IMR-90 (cell line): ENCODE measurements around the gene TSPAN3. TPM values are rescaled to one million over a fixed set of nuclear protein-coding genes. Genes with fewer than 3 reads are reported as not detected.

Source experiments
- ATAC-seq: fragments of 200-7000 bp; cut with Tn5 transposase; 2 replicates; pipeline ENCODE4 v1.9.1; 2020; ENCODE audit warnings: low read depth, mild to moderate bottlenecking, moderate library complexity
- BruUV-seq: library from RNA; stranded (reverse); fragments of 400-500 nt; replicated peaks from 2 replicates; lab custom pipeline; 2021; lab: Mats Ljungman, UMichigan
- CTCF ChIA-PET: fragments of 300-600 bp; formaldehyde crosslinking; extraction: SDS; loops from one replicate; lab custom pipeline; 2021; ENCODE audit warnings: antibody characterized with exemption; lab: Yijun Ruan, JAX
- POLR2A ChIA-PET: fragments of 300-600 bp; sonication (Branson Sonifier 250); formaldehyde crosslinking; loops from one replicate; lab custom pipeline; 2022; ENCODE audit warnings: antibody characterized with exemption; ENCODE audit not compliant: unreplicated experiment; lab: Charles Lee
- DNase-seq: peaks from one replicate; pipeline ENCODE4 v3.0.0; 2013
- H2AFZ ChIP-seq: replicated peaks from 2 replicates; pipeline ENCODE3; 2013; ENCODE audit warnings: low read length, mild to moderate bottlenecking; ENCODE audit not compliant: poor library complexity
- H2AK5ac ChIP-seq: 2 replicates; pipeline ENCODE4 v1.6.1; 2013; ENCODE audit warnings: low read depth, low read length, inconsistent platforms
- H2AK9ac ChIP-seq: replicated peaks from 2 replicates; pipeline ENCODE3; 2013; ENCODE audit warnings: mild to moderate bottlenecking, low read depth, low read length, moderate library complexity; ENCODE audit not compliant: poor library complexity
- H2BK120ac ChIP-seq: 2 replicates; pipeline ENCODE4 v1.6.1; 2013; ENCODE audit warnings: low read depth, low read length, inconsistent platforms
- H2BK15ac ChIP-seq: 3 replicates; pipeline ENCODE4 v1.6.1; 2013; ENCODE audit warnings: low read depth, low read length, inconsistent platforms
- H2BK20ac ChIP-seq: 2 replicates; pipeline ENCODE4 v1.6.1; 2013; ENCODE audit warnings: low read depth, mild to moderate bottlenecking, inconsistent platforms, low read length, moderate library complexity
- H2BK5ac ChIP-seq: 2 replicates; pipeline ENCODE4 v1.6.1; 2013; ENCODE audit warnings: mild to moderate bottlenecking, low read depth, low read length, inconsistent platforms; ENCODE audit not compliant: poor library complexity, severe bottlenecking
- H3K14ac ChIP-seq: replicated peaks from 2 replicates; pipeline ENCODE4 v1.6.1; 2013; ENCODE audit warnings: low read depth, low read length, inconsistent platforms
- H3K18ac ChIP-seq: 2 replicates; pipeline ENCODE4 v1.6.1; 2013; ENCODE audit warnings: low read depth, low read length, control low read depth
- H3K23ac ChIP-seq: 2 replicates; pipeline ENCODE4 v1.6.1; 2013; ENCODE audit warnings: low read depth, low read length, inconsistent platforms
- H3K27ac ChIP-seq: 2 replicates; pipeline ENCODE4 v1.5.1; 2013; ENCODE audit warnings: mild to moderate bottlenecking, control low read depth, low read length; ENCODE audit not compliant: insufficient read depth
- H3K27me3 ChIP-seq: 2 replicates; pipeline ENCODE4 v1.6.1; 2013; ENCODE audit warnings: low read length; ENCODE audit not compliant: control insufficient read depth, insufficient read depth
- H3K36me3 ChIP-seq: 2 replicates; pipeline ENCODE4 v1.6.1; 2013; ENCODE audit warnings: low read length, mixed read lengths; ENCODE audit not compliant: control insufficient read depth, insufficient read depth
- H3K4ac ChIP-seq: 2 replicates; pipeline ENCODE4 v1.6.1; 2013; ENCODE audit warnings: low read depth, low read length, inconsistent platforms
- H3K4me1 ChIP-seq: 2 replicates; pipeline ENCODE4 v1.6.1; 2013; ENCODE audit warnings: low read length, mixed read lengths; ENCODE audit not compliant: control insufficient read depth, insufficient read depth
- H3K4me2 ChIP-seq: 2 replicates; pipeline ENCODE4 v1.6.1; 2013; ENCODE audit warnings: low read depth, mild to moderate bottlenecking, control low read depth, low read length, moderate library complexity
- H3K4me3 ChIP-seq: 2 replicates; pipeline ENCODE4 v1.5.1; 2013; ENCODE audit warnings: low read depth, mild to moderate bottlenecking, control low read depth, low read length, moderate library complexity; ENCODE audit not compliant: insufficient read depth
- H3K56ac ChIP-seq: 2 replicates; pipeline ENCODE4 v1.6.1; 2013; ENCODE audit warnings: low read length, inconsistent platforms; ENCODE audit not compliant: insufficient read depth; ENCODE audit errors: extremely low read depth
- H3K79me1 ChIP-seq, 2 experiments: 2 replicates each; pipeline ENCODE4 v1.6.1; 2013; ENCODE audit warnings: low read length in 2 of 2, inconsistent platforms in 1 of 2, low read depth in 1 of 2
- H3K9ac ChIP-seq: 2 replicates; pipeline ENCODE4 v1.6.1; 2013; ENCODE audit warnings: low read depth, low read length, control low read depth
- H3K9me1 ChIP-seq: 2 replicates; pipeline ENCODE4 v1.6.1; 2013; ENCODE audit warnings: low read length, inconsistent platforms; ENCODE audit not compliant: insufficient read depth
- H3K9me3 ChIP-seq: 2 replicates; pipeline ENCODE4 v1.6.1; 2013; ENCODE audit warnings: low read length; ENCODE audit not compliant: control insufficient read depth, insufficient read depth
- H4K20me1 ChIP-seq: 2 replicates; pipeline ENCODE4 v1.6.1; 2013; ENCODE audit warnings: low read length, inconsistent platforms; ENCODE audit not compliant: insufficient read depth
- H4K5ac ChIP-seq: 2 replicates; pipeline ENCODE4 v1.6.1; 2013; ENCODE audit warnings: mild to moderate bottlenecking, low read depth, low read length, control low read depth
- H4K8ac ChIP-seq, 2 experiments: 2 replicates each; pipeline ENCODE4 v1.6.1; 2013; ENCODE audit warnings: low read depth in 2 of 2, low read length in 2 of 2, control low read depth in 1 of 2, inconsistent platforms in 1 of 2
- H4K91ac ChIP-seq: 2 replicates; pipeline ENCODE4 v1.6.1; 2013; ENCODE audit warnings: low read depth, low read length, inconsistent platforms; ENCODE audit not compliant: insufficient read depth
- CEBPB ChIP-seq: IDR thresholded peaks from 2 replicates; pipeline ENCODE4 v1.6.1; 2012; ENCODE audit warnings: low read depth, low read length, improper control_type of control experiment
- FOS ChIP-seq: fragments of 150-350 bp; IDR thresholded peaks from 2 replicates; pipeline ENCODE4 v1.6.1; 2016; ENCODE audit warnings: low read depth, low read length
- MXI1 ChIP-seq: IDR thresholded peaks from 2 replicates; pipeline ENCODE4 v1.6.1; 2012; ENCODE audit warnings: low read depth, mild to moderate bottlenecking, low read length, moderate library complexity, borderline replicate concordance
- NFE2L2 ChIP-seq: fragments of 150-350 bp; IDR thresholded peaks from 2 replicates; pipeline ENCODE4 v1.6.1; 2016; ENCODE audit warnings: low read depth, mild to moderate bottlenecking, low read length
- RFX5 ChIP-seq: IDR thresholded peaks from 2 replicates; pipeline ENCODE4 v1.8.0; 2012; ENCODE audit warnings: low read depth, mild to moderate bottlenecking, low read length, moderate library complexity
- WGBS, 2 experiments: methylation state at CpG; one replicate each; pipeline versions ENCODE4 v1.1.5 to v1.1.7; 2013; ENCODE audit warnings: missing lambda C conversion rate in 2 of 2; ENCODE audit not compliant: insufficient read length in 1 of 2; ENCODE audit errors: extremely low coverage in 2 of 2; 5-methylcytosine and 5-hydroxymethylcytosine counted together
- dilution Hi-C: fragments of 300-500 bp; cut with HindIII; formaldehyde crosslinking; loops from one replicate; pipeline ENCODE4 v1.14.3; 2018; ENCODE audit warnings: low sequenced_read_pairs; ENCODE audit not compliant: unreplicated experiment
- in situ Hi-C: fragments of 300-500 bp; cut with MboI; formaldehyde crosslinking; loops from 3 replicates; pipeline ENCODE4 v1.14.3; 2019; ENCODE audit warnings: low sequenced_read_pairs, inconsistent platforms, mixed read lengths
- intact Hi-C: fragments of 100-400 bp; cut with micrococcal nuclease; formaldehyde crosslinking; loops from 2 replicates; pipeline ENCODE4 v1.10.0; 2022
- polyA plus RNA-seq, 3 experiments: library from polyadenylated mRNA; depleted of rRNA; stranded (reverse); fragments of >200 nt; gene quantifications; 2 replicates each; pipeline ENCODE4 v1.2.3, GENCODE V29; 2012; ENCODE audit warnings: low replicate concordance in 1 of 3
- total RNA-seq: library from RNA; depleted of rRNA; stranded (reverse); fragments of >200 nt; gene quantifications from 2 replicates; pipeline ENCODE4 v1.2.3, GENCODE V29; 2012
- TF ChIP-seq, protein P1 (sequence below): fragments of 150-350 bp; IDR thresholded peaks from 2 replicates; pipeline ENCODE4 v1.6.1; 2017; ENCODE audit warnings: mild to moderate bottlenecking, antibody characterized with exemption, low read length, low read depth

TSPAN3 gene
- total and polyA plus RNA-seq, 2 of the 4 experiments (the other 2 are of a cell fraction) = 270 to 295 TPM

DNA sequence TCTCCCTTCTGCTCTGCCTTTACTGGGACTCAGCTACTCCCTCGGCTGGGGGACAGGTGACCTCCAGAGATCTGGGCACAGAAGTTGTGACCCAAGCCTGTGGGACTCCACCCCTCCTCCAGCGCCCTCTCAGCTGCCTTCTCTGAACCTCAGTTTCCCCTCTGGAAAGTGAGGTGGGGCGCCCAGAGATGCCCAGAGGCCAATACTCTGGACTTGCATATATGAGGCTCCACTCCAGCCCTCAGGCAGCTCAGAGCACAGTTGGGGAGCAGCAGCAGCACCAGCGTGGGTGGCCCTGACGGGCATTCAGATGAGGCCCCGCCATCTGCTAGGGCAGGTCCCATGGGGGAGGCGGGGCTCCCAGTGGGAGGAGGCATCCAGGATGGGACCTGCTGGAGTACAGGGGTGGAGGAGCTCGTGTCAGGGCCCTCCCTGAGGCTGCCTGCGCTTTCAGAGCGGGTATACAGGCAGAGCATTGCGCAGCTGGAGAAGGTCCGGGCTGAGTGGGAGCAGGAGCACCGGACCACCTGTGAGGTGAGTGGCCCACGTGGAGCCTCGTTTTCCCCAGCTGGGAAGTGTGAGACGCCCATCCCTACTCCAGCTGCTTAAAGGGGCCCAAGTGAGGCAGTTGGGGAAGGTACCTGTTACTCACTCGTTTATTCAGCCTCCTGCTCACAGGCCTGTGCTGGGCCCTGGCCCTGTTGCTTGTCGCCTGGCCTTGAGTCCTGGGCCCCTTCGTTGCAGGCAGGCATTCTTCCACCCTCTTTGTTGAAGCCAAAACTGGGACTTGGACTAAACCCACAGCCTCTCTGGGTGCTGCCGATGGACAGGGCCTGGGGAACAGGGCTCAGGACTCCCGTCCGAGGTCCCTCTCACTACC is 40.6 kb downstream of the TSPAN3 start:
- H3K9ac ChIP-seq = no peak overlapping the region
- no peak overlapping the region for H2BK20ac ChIP-seq
- no peak overlapping the region for H3K18ac ChIP-seq
- H3K4me1 ChIP-seq = 0 out of 2 replicates have a peak, but pooled peaks cover 2% of the 10 kb centered on the region
- no peak overlapping the region for H4K5ac ChIP-seq
- no peak overlapping the region for H3K56ac ChIP-seq
- DNase-seq (no peak), ATAC-seq (no peak)
- H3K36me3 ChIP-seq = no peaks in the 10 kb centered on the region
- no peak overlapping the region for H2AK9ac ChIP-seq
- H4K20me1 ChIP-seq = no peaks in the 10 kb centered on the region; the same call in 1 of the 2 replicates
- WGBS, 2 experiments = 69% methylated on average over 10 of the region's 22 CpGs; no CpG with 5 or more reads in 1 of the 2 experiments
- H2BK5ac ChIP-seq = no peak overlapping the region
- H3K4me3 ChIP-seq = no peak overlapping the region
- no peak overlapping the region for H4K91ac ChIP-seq
- TF ChIP-seq MXI1 = no peak
- TF ChIP-seq, protein P1, sequence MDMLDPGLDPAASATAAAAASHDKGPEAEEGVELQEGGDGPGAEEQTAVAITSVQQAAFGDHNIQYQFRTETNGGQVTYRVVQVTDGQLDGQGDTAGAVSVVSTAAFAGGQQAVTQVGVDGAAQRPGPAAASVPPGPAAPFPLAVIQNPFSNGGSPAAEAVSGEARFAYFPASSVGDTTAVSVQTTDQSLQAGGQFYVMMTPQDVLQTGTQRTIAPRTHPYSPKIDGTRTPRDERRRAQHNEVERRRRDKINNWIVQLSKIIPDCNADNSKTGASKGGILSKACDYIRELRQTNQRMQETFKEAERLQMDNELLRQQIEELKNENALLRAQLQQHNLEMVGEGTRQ = no peak
- no peak for TF ChIP-seq RFX5
- TF ChIP-seq CEBPB = no peak
- no peak for TF ChIP-seq NFE2L2
- TF ChIP-seq FOS = no peak
- CTCF ChIA-PET = no interaction called here
- no peak overlapping the region for H2BK15ac ChIP-seq
- H3K14ac ChIP-seq = no peak overlapping the region
- 0 out of 2 replicates have a peak overlapping the region, but pooled peaks have one; percentile 21 for H2AK5ac ChIP-seq
- H3K4me2 ChIP-seq = no peak overlapping the region
- no peaks in the 10 kb centered on the region for H3K79me1 ChIP-seq
- intact Hi-C loops = no loop called here
- dilution Hi-C loops = no loop called here
- no TSS peak for BruUV-seq
- H2BK120ac ChIP-seq = no peak overlapping the region
- in situ Hi-C loops = no loop called here
- no peaks in the 10 kb centered on the region; the same call in 1 of the 2 replicates for H3K9me1 ChIP-seq
- POLR2A ChIA-PET = no interaction called here
- H2AFZ ChIP-seq = no peak overlapping the region
- no peak overlapping the region for H3K27ac ChIP-seq
- H4K8ac ChIP-seq = no peak overlapping the region
- H3K27me3 ChIP-seq = no peaks in the 10 kb centered on the region; the same call in 1 of the 2 replicates
- no peak overlapping the region for H3K23ac ChIP-seq
- no peaks in the 10 kb centered on the region for H3K9me3 ChIP-seq
- no peak overlapping the region for H3K4ac ChIP-seq
